HG02840 (cell line): ENCODE results near the gene STARD7.
"Not testable (repeated sequence)": the region's sequence is repeated elsewhere in the genome, so short reads cannot be mapped to it uniquely, and the experiment has no call there.

Experiments used
- ATAC-seq: cut with Tn5 transposase; IDR thresholded peaks from one replicate; pipeline ENCODE4 v1.9.1; 2021; ENCODE audit warnings: mild to moderate bottlenecking, moderate library complexity, moderate number of reproducible peaks; ENCODE audit not compliant: unreplicated experiment, low FRiP score

Gene STARD7

DNA sequence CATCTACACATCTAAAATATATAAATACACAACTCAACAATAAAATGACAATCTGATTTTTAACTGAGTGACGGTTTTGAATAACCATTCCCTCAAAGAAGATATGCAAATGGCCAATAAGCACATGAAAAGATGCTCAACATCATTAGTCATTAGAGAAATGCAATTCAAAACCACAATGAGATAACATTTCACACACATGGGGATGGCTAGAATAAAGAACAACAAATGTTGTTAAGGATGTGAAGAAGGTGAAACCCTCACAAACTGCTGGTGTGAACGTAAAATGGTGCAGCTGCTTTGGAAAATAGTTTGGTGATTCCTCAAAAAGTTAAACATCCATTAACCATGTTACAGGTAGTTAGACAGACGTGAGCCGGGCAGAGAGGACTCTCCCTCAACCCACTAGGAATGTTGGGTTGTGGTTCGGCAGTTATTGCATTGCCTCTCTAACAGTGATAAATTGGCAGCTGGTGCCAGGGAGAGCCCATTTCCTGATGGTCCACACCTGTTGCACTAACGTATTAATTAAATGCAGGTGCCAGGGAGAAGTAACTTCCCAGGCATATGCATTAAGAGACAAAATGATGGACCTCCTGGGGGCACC lies 41.1 kb downstream of the STARD7 start:
- ATAC-seq, result no peak

DNA sequence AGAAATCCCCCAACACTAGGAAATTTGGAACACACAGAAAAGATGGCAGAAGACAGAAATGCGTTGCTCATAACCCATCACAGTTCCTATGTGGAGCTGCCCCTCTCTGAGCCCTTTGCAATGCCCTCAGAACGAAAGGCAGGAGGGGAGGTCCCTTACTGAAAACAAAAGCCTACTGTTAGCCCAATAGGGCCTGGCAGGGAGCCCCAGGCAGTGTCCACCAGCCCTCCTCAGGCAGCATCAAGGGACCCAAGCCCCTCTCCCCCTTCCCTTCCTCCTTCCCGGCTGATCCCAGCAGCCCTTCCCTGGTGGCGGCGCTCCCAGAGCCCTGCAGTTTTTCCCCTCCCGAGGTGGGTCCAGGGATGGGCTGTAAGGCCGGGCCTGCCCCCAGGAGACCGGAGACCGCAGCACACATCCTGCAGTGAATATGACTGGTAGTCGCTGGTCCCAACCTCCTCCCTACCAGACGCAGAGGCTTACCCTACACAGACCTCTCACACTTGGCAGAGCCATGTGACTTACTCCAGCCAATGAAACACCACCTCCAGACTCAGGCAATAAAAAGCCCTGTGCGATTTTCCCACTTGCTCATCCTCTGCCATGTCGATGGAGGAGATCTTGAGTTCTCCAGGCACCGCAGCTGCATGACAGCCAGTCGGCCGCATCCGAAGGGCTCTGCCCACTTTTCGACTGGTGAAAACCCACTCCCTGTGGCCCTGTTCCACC lies 44.0 kb downstream of the STARD7 start:
- peak; percentile 65 for ATAC-seq

DNA sequence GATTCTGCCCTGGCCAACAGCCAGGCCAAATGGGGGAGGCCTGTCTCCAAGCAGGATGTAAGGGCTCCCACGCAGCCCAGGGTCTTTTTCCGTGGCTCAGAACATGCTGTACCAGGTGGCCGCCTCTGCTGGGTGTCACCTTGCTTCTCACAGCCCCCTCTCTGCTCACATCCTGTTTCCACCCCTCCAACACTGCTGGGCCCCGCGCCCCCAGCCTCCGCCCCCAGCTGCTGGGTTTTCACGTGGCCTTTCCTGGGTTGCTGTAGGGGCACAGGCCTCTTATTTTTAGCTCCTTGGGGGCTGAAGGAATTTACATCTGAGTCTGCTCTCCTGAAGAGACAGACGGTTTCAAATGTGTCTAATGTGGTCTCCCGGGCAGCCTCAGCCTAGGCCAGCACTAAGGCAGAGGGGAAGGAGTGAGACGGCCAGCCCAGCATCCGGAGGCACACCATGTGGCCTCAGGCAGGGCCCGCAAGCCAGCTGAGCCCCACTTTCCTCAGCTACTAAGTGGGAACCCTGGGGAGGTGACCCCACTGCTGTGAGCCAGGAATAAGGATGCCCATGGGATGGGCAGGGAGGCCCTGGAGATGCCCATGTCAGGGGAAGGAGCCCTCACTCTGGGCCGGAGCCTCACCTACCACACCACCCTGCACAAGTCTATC lies 44.7 kb downstream of the STARD7 start:
- peak; percentile 54 for ATAC-seq

DNA sequence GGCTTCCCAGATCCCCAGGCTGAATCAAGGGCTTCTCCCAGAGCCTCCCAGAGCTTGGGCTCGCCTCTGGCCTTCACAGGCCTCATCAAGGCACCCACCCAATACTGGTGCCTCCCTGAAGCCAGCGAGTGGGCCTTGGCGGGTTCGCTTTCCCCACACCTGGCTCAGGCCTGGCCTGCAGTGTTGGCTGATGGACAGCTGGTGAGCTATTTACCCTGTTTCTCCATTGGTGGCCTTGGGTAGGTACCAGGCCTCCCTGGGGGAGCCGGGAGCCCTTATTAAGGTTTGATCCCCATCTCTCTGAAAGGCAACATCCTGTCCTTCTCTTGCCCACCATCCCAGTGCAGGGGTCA lies 45.2 kb downstream of the STARD7 start:
- peak; percentile 16 for ATAC-seq

DNA sequence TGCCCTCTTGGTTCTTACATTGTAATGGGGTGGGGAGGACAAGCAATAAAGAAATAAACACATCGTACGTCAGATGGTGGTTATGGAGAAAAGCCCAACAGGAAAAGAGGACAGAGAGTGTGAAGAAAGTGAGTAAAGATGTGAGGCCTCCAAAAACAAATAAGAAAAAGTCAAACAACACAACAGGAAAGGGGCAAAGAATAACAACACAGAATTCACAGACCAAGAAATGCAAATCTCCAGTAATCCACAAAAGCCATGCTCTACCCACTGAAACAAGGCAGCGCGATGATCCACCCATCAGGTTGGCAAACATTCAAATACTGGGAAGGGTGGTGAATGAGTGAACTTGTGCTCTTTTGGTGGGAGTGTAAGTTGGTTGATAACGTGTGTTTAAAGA lies 46.7 kb downstream of the STARD7 start:
- ATAC-seq, result no peak

DNA sequence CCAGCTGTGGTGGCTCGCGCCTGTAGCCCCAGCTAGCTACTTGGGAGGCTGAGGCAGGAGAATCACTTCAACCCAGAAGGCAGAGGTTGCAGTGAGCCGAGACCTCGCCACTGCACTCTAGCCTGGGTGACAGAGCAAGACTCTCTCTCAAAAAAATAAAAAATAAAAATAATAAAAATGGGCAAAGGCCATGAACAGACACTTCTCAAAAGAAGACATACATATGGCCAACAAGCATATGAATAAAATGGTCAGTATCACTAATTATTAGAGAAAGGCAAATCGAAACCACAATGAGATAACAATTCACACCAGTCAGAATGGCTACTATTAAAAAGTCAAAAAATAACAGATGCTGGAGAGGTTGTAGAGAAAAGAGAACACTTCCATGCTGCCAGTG lies 48.3 kb downstream of the STARD7 start:
- ATAC-seq, result not testable (repeated sequence)

DNA sequence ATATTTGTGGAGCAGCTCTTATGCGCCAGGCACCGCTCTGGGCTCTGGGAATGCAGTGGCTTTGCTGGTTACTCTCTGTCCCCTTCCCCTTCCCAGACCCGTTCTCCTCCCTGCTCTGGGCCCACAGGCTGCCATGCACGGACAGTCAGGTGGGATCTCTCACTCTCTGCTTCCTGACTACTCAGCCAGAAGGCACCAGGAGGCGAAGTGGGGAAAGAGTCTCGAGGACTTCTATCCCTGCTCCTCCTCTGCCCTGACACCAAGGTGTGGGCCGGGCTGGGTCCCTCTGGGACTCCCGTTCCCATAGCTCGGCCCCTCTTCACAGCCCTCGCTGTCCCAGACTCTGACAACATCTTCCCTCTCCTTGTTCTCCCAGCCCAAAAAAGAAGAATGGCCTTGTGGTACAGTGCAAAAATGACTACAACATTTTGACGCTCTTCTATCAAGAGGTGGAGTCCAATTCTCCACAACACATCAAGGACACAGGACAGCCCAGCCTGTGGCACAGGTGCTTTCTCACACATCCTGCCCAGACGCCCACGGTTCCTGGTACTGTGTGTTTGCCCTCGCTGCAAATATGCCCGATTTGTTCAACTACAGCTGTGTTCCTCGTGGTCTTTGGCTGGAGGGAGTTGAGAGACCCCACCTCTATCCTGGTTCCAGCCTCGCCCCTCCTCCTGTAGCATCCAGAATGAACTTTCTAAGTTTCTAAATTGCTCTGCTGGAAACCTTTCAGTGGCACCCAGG lies 49.4 kb downstream of the STARD7 start:
- ATAC-seq, result no peak

DNA sequence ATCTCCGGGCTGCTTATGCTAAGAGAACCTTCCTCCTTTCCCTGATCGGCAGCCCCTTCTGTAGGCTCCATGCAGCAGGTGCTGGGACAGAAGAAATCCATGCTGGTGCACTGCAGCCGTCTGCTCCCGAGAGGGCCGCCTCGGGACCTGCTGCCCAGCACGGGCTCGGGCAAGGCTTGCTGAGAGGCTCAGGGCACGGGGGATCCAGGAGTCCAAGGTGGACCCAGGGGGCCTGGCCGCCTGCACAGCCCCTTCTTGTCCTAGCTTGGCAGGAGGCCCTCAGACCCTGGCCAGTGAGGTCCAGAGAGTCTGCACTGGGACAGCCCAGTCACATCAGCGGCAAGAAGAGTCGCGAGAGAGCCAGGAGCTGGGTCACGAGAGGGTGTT lies 50.1 kb downstream of the STARD7 start:
- ATAC-seq, result no peak

DNA sequence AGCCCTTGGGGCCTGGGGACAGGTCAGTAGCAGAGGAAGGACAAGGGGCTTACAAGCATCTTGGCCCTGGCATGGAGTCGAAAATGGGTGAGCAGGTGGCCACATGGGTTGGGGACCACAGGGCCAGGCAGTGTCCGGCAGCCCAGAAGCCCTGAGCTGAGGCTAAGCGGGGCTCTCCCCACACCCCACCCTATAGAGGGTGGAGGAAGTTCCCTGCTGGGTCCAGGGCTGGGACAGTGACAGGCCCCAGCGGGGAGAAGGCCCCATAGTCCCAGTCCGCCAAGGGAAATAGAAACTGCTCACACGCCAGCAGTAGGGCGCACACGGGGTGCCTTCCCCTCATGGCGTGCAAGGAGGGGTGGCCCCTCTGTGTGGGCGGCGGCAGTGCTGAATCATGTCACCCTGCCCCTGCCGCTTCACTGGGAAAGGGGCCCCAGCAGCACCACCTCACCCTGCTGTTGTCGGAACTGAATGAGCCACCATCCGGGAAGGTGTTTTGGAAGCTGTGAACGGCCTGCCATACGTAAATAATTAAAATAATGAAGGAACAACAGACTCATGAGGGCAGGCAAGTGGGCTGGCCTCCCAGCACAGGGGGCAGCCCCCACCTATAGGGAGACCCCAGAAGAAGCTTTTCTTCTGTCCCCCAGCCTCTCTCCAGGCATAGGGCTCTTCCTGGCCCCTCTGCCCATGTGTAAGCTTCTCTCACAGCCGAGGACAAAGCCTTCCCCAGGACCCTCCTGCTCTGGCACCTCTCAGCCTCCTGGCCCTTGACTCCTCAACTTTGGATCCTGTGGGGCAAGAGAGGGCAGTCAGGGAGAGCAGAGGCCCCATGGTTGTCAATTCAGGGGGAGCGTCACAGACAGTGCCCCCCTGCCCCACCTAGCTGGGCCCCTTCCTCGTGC lies 50.7 kb downstream of the STARD7 start:
- peak; percentile 56 for ATAC-seq

DNA sequence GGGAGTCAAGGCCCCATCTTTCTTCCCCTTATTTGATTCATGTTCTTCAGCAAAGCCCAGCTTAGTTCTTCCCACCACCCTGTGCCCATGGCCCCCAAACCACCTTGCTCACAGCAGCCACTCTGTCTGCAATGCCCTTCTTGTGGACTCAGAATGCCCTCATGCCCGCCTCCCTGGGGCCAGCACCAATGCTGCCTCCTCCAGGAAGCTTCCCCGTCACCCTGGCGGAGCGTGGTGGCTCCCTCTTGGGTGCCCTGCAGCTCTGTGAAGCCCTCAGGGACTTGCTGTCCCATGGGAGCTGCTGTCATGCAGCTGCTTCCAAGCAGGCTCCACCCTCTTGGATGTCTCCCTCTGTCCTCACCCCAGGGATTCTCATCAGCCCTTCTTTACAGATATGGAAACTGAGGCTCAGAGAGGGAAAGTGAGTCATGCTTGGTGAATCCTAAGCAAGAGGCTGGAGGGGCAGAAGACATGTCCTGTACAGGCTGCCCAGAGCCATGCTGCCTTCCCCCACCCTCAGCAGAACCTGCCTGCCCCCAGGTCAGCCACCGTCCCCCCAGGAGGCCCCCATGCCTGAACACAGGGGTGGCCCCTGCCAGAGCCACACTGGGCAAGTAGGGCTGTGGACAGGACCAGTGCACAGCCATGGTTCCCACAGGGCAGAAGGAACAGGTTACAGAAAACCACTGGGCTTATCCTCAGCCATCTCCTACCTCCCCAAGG lies 51.5 kb downstream of the STARD7 start:
- peak; percentile 35 for ATAC-seq

DNA sequence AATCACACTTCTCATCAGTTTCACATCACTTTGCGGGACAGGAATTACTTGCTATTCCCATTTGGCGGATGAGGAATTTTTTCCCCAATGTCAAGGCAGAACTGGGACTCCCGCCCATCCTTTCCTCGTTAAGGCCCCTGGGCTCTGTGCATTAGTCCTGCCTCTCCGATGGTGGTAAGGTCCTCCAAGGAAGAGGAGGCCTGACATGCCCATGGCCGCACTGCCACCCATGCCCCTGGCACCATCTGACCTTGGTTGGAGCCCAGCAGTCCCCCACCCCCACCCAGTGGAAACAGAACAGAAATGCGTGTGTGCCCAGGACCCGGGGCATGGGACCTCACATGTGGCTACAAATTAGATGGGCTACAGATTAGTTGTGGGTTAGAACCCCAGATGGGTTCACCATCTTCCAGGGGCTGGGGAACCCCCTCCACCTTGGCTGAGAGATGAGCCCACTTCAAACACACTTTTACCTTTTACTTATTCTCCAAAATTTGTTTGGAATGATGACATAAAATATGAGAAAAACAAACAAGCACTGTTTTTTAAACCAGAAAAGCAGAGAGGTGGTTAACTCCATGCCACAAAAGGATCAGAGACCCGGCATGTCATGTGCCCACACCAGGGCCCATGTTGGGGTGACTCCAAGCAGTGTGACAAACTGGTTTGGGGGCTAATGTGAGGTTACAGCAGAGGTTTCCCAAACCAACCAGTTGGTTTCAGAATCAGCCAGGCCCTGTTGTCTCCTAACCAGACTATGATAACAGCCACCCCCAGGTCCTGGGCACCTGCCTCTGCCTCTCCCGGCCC lies 52.4 kb downstream of the STARD7 start:
- no peak for ATAC-seq

DNA sequence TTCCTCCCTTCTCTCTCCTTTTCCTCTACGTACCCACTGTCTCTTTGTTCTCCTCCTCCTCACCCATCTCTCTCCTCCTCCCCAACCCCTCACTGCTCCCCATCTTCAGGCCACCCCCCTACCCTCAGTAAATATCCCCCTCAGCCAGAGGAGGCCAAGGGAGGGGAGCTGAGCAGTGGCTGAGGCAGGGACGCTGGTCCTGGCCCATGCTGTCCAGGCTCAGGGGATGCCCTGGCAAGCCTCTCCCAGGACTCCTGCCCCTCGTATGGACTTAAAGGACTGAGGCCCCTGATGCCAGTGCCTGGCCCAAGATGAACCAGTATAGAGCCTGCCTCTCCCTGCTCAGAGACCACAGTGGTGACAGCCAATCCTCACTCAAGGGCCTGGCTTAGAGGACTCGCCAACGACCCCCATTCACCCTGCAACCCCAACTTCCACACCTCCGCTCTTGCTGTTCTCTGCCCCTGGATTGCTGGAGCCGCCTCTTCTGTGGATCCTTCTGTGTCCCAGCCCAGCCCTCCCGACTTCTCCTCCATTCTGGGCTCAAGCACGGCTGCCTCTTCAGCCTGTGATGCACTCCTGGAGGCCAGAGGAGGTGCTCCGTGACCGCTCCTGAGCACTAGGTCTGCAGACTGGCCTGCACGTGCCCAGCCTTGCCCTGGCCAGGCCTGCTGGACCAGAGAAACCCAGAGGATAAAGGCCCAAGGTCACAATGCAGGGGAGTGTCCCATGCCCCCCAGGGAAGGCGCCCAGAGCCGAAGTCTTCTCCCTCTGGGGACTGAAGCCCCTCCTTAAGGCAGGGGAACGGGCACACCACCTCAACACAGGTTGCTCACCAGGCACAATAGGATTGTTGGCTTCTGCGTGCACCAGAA lies 53.9 kb downstream of the STARD7 start:
- no peak for ATAC-seq

DNA sequence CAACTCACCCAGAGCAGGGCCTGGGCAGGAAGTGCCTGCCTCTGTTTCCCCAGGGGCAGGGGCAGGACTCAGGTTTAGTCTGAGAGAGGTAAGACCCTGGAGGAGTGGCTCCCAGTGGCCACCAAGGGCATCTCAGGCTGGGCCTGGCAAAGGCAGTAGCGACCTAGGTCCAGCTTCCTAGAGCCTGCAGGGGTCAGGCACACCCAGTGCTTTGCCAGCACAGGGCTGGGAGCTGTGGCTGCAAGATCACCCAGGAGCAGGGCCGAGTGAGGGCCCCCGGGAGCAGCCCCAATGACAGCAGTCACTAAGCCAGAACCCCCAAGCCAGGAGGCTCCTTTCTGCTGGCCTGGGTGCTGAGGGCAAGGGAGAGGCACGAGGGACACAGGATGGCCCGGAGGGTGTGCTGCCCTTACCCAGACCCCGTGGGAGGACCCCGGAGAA lies 54.6 kb downstream of the STARD7 start:
- no peak for ATAC-seq

DNA sequence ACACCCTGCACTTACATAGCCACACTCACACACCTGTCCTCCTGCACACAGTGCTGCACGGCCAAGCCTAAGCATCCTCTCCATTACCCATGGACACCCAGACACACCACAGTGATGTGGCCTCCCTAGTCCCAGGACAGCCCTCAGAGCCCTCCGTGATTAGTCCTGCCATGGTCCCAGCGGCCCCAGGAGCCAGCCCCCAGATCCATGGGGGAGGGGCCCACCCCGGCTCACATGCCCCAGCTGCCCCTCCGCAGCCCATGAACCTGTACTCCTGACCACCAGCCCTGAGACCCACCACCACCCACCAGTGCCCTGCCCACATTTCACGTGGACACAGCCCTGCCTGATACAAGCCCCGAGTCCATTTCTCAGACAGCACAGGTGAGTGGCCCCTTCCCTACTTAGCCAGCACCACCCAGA lies 55.3 kb downstream of the STARD7 start:
- no peak for ATAC-seq

DNA sequence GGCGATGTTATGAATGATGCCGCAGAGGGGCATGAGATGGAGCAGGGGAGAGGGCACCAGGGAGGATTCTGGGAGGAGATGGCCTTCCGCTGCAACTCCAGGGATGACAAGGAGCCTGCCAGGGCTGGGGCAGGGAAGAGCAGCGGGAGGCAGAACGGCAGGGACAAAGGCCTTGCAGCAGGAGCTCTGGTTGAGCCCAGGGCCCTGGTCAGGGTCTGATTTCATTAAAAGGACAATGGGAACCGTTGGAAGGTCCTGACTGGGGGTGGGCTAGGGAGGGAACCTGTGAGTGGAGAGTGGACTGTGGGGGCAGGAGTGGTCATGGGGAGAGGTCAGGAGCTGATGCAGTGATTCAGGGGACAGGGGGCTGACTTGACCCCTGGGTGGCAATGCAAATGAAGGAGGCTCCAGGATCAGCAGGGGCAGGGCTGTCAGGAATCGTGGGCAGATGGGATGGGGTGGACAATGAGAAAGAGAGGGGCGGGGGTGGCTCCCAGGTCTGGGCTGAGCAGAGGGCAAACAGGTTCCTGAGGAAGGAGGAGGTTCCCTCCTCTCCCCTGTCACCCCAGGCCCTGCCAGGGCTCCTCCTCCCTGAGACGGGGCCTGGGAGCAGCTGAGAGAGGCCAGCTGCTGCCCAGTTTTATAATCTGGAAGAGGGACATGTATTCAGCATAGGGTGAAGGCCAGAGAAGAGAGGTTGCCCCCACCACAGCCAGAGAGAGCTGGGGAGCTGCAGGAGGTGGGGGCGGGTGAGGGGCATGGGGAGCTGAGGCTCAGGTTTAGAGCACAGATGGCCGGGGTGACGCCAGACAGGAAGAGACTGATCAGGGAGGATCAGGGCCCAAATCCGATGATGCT lies 56.1 kb downstream of the STARD7 start:
- no peak for ATAC-seq

DNA sequence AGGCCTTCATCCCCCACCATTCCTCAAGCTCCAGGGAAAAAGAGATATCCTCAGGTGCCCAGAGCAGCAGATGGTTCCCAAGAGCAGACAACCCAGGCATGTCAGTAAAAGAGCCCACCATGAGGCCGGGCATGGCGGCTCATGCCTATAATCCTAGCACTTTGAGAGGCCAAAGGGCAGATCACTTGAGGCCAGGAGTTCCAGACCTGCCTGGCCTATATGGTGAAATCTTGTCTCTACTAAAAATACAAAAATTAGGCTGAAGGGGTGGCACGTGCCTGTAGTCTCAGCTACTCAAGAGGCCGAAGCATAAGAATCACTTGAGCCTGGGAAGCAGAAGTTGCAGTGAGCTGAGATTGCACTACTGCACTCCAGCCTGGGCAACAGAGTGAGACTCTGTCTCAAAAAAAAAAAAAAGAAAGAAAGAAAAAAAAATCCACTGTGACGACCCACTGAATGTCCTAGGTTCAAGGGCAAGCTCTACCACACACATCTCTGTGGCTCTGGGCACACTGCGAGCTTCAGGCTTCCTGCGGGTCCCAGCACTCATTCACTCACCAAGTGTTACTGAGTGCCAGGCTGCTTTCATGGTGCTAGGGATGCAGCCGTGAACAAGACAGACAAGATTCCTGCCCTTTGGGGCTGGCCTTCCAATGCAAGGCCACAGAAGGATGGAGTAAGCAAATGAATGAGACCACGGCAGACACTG lies 56.9 kb downstream of the STARD7 start:
- no peak for ATAC-seq
